IPS-11a (cell line): ENCODE measurements around the gene UGT1A8.
"Not testable (repeated sequence)": the region's sequence is repeated elsewhere in the genome, so short reads cannot be mapped to it uniquely, and the experiment has no call there.

Experiments used
- H3K4me3 ChIP-seq: one replicate; pipeline ENCODE4 v1.5.1; 2013; ENCODE audit warnings: low read depth, low read length, control low read depth

Gene UGT1A8

GRCh38 chr2:233681521-233682099, 64.2 kb downstream of the UGT1A8 start, which contains the start of gene UGT1A7:
UGT1A7 (plus strand) TSS chr2:233681901; CDS start chr2:233681938, 37 bp downstream.
- no peak within 1 kb of the TSS for H3K4me3 ChIP-seq

DNA sequence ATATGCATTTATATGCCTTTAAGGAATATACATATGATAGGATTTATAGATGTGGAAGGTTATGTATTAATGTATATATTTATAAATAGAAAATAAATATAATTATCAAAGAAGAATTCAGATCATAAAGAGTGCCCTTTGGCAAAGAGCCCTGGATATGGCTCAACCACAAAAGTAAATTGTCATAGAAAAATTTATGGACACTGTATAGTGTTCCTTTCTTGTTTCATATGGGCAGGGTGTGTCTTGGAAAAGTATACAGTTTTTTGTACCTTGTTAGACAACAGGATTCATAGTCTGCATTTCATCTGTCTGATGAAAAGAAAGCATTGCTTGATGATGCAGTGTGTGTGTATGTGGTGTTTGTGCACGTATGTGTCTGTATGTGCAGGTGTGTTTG, 67.2 kb downstream of the UGT1A8 start:
- H3K4me3 ChIP-seq, result no peak overlapping the region

DNA sequence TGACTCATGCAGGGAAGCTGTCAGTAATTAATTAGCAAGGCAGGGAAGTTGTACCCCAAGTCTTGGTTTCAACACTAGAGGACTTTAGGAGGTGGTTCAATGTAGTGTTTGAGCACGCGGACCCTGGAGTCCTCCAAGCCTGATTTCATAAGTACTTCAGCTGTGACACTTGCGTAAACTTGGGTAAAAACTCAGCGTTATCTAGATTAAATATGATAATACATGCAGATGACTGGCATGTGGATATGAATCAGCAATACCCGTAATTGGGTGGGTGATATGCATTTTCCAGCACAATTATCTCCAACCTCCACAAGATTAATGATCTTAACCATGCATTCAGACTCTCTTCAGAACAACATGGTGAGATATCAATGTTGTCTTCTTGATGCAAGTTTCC, 69.5 kb downstream of the UGT1A8 start:
- no peak overlapping the region for H3K4me3 ChIP-seq

DNA sequence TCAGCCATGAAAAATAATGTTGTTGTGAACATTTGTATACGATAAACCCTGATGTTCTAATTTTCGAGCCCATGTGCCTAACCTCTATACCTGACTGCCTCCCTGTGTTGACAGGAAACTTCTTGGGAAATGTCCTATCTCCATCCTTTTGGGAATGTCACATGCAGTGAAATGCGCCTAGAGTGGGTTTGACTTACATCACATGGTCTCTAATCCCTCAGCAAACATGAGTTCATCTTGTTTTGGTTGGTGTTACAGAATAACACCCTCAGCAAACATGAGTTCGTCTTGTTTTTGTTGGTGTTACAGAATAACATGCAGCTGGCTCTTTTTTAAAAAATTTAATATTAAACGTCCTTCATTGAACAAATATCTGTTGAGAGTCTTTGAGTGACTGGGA, 70.9 kb downstream of the UGT1A8 start:
- H3K4me3 ChIP-seq, result no peak overlapping the region

- no peak overlapping the region for H3K4me3 ChIP-seq
Measured at GRCh38 chr2:233689031-233689430, 71.6 kb downstream of the UGT1A8 start.

DNA sequence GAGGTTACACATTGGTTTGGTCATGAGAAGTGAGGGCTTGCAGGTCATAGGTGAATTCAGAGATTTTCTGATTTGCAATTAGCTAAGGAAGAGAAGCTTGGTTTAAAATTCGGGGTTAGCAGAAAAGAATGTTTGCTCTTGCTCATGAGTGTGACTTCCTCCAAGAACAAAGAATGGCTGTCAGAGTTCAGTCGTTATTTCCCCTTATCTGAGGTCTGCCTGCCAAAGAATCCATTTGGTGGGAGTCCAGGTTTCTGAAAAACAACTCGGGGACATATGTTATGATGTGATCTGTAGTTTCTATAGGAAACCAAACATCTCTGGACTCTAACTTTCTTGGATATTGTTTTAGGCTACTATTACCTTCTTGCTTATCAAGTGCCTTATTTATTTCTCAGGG, 72.1 kb downstream of the UGT1A8 start:
- H3K4me3 ChIP-seq, result no peak overlapping the region

DNA sequence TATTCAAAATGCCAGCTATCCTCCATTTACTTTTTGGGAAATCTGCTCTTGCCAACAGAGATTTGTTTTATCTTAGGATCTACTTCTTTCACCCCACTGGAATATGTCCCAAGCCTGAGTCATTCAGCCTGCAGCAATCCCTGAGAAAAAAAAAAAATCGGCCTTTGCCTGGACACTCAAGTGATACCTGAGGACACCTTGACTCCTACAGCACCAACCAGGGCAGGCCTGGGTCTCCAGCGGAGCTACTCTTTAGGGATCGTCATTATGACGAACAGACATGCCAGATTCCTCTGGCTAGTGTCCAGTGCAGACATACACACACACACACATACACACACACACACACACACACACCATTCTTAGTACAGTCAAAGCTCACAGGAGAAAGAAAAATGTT, 73.0 kb downstream of the UGT1A8 start:
- no peak overlapping the region for H3K4me3 ChIP-seq

DNA sequence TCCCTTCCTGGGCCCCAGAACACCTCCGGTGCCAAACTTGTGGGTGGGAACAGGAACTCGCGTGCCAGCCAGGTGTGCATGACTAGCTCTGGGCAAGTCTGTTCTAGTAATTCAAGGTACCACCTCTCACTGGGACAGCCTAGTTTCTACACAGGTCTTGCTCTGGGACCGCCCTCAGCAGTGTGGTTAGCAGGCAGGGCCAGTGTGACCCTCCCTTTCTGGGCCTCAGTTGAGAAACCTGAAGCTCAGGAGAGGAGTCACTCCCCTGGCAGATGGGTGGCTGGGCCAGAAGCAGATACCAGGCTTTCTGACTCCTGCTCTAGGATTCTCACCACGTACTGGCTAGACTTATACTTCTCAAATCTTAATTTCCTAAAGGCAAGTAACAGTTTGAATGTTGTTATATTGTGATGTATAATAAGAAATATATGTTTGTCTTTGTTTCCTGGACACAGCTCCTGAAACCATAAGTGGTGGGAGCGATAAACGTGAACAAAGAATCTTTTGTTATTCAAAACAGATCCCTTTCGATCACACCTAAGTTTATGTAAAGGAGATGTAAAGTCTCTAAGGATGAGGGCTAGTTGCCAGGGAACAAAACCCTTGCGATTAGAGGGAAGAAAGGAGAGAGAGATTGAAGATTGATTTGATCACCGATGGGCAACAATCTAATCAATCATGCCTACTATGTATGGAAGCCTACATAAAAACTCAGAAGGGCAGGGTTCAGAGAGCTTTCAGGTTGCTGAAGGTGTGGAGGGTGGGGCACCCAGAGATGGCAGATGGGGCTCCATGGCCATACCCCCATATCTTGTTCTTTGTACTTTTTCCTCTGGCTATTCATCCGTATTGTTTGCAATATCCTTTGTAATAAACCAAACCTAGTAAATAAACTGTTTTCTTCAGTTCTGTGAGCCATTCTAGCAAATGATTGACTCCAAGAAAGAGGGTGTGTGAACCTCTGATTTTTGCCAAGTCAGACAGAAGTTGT, 74.3 kb downstream of the UGT1A8 start:
- H3K4me3 ChIP-seq, result no peak overlapping the region

GRCh38 chr2:233692648-233693047, 75.2 kb downstream of the UGT1A8 start, which contains the start of gene UGT1A6:
UGT1A6 (plus strand) TSS chr2:233692890; CDS start chr2:233693005, 115 bp downstream.
- no peak within 1 kb of the TSS for H3K4me3 ChIP-seq

GRCh38 chr2:233693963-233694362, 76.5 kb downstream of the UGT1A8 start:
- H3K4me3 ChIP-seq, result no peak overlapping the region

DNA sequence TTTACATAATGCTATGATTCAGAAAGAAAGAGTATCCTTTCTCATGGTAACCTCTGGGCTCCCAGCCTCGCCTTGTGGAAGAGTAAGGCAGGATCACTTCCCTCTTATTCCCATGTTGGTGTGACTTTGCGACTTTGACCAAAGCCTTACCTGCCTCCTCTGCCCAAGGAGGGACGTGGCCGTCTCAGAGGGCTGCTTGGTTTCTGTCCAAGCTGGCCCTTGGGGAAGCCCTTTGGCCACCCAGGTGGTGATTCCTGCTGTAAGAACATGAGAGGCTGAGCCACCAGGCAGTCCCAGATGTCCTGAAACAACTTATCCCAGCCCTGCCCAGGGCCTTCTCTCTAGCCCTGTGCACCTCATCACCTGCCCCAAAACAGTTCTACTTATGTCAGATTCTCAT, 81.3 kb downstream of the UGT1A8 start:
- no peak overlapping the region for H3K4me3 ChIP-seq

DNA sequence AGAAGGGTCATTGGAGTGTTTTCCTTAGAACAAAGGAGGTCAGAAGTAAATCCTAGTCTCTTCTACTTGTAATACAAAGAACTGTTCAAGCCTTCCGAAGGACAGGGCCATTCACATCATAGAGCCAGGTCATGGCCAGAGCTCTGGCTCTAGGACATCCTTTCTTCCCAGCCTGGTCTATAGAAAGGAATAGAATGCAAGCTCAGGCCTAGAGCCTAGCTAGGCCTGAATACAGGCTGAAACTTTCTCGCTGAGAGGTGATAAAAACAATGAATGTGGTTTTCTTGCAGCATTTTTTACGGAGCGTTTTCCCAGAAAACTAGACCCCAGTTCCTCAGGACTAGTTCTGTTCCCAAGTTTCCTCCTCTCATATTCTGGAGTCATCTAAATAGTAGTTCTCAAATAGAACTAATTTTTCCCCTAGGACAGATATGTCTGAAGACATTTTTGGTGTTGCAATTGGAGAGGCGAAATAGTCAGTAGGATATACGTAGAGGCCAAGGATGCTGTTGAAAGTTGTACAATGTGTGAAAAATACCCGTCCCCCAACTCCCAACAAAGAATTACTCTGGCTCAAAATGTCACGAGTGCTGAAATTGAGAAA, 82.1 kb downstream of the UGT1A8 start:
- no peak overlapping the region for H3K4me3 ChIP-seq

- H3K4me3 ChIP-seq, result no peak overlapping the region
Measured at GRCh38 chr2:233700028-233700635, 82.7 kb downstream of the UGT1A8 start.

DNA sequence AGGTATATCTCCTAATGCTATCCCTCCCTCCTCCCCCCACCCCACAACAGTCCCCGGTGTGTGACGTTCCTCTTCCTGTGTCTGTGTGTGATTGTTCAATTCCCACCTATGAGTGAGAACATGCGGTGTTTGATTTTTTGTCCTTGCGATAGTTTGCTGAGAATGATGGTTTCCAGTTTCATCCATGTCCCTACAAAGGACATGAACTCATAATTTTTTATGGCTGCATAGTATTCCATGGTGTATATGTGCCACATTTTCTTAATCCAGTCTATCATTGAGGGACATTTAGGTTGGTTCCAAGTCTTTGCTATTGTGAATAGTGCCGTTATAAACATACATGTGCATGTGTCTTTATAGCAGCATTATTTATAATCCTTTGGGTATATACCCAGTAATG, 83.4 kb downstream of the UGT1A8 start:
- not testable (repeated sequence) for H3K4me3 ChIP-seq

DNA sequence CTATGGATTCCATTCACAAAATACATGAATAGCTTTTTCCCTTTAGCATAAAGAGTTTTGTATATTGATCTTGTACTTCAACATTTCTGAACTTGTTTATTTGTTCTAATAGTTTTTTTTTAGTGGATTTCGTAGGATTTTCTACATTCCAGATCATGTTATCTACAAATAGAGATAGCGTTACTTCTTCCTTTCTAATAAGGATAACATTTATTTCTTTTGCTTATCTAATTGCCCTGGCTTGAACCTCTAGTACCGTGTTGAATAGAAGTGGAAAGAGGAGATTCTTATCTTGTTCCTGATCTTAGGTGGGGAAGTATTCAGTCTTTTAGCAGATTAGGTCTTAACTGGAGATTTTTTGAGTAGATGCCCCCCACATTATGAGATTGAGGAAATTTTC, 84.8 kb downstream of the UGT1A8 start:
- H3K4me3 ChIP-seq, result no peak overlapping the region

- H3K4me3 ChIP-seq, result no peak overlapping the region
Measured at GRCh38 chr2:233705911-233706506, 88.6 kb downstream of the UGT1A8 start.

DNA sequence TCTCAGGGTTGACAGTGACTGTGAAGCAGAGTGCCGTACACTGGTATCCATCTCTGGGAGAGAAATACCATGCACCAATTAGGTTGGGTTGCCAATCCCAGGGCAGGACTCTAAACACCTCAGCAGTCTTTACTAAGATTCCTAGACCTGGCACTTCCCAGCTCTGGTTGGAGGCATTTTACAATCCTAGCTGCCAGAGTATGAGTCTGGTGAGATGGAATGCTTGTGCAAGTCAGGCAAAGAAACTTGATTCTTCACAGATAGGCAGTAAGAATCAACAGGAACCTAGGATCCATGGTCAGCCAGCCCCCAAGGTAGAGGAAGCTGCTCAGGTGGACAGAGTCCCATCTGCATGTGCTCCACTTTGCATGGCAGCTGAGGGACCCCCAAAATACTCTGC, 89.3 kb downstream of the UGT1A8 start:
- H3K4me3 ChIP-seq, result no peak overlapping the region

- H3K4me3 ChIP-seq, result no peak overlapping the region
Measured at GRCh38 chr2:233707940-233708644, 90.7 kb downstream of the UGT1A8 start.

DNA sequence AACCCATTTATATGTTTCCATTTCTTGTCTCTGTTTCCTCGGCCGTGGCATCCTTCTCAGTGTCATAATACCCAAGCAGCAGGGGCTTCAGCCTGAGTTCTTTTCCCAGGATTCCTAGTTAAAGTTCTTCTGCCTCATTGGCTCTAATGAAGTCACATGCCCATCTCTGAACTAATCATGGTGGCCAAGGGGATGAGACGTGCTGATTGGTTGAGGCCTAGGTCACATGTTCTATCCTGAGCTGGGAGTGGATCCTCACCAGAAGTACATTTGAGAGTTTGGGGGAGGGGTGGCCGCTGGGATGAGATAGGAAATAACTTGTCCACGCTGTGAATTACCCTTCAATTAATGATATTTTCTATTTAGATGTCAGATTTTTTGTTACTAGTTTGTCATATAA, 91.5 kb downstream of the UGT1A8 start:
- no peak overlapping the region for H3K4me3 ChIP-seq

DNA sequence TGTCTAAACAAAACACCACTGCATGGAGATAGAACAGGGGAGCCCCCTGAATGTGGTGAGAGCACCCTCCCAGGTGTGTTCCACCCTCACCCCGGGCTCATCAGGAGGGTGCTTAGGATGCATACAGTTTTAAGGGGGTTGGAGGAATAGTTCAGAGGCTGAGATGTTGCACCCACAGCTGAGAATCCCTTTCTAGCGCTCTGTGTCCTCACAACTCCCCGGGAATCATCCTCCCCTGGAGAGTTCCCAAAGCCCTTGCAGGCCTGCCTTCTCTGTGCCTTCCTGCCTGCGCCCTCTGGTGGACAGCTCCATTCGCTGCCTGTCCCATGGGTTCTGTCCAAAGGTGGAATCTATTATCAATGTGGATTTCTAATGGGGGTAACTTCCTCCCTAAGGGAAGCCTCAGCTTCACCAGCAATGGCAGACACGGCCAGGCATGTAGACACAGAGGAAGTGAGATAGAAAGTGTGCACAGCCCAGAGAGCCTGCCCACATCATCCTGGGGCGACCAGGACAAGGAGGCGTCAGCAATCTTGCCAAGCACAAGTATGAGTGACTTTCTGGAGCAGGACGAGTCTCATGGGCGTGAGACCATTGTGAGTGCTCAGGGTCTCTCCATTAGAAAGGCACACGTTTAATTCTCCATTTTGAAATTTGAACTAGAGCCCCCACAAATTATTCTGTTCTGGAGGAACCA, 94.0 kb downstream of the UGT1A8 start:
- H3K4me3 ChIP-seq, result no peak overlapping the region
